HG03558 (cell line): ENCODE measurements around the gene RANBP6.
"Not testable (repeated sequence)": the region's sequence is repeated elsewhere in the genome, so short reads cannot be mapped to it uniquely, and the experiment has no call there.

Source experiments
- ATAC-seq: cut with Tn5 transposase; IDR thresholded peaks from one replicate; pipeline ENCODE4 v1.9.1; 2021; ENCODE audit warnings: moderate number of reproducible peaks; ENCODE audit not compliant: unreplicated experiment; ENCODE audit errors: extremely low read depth

RANBP6 gene

DNA sequence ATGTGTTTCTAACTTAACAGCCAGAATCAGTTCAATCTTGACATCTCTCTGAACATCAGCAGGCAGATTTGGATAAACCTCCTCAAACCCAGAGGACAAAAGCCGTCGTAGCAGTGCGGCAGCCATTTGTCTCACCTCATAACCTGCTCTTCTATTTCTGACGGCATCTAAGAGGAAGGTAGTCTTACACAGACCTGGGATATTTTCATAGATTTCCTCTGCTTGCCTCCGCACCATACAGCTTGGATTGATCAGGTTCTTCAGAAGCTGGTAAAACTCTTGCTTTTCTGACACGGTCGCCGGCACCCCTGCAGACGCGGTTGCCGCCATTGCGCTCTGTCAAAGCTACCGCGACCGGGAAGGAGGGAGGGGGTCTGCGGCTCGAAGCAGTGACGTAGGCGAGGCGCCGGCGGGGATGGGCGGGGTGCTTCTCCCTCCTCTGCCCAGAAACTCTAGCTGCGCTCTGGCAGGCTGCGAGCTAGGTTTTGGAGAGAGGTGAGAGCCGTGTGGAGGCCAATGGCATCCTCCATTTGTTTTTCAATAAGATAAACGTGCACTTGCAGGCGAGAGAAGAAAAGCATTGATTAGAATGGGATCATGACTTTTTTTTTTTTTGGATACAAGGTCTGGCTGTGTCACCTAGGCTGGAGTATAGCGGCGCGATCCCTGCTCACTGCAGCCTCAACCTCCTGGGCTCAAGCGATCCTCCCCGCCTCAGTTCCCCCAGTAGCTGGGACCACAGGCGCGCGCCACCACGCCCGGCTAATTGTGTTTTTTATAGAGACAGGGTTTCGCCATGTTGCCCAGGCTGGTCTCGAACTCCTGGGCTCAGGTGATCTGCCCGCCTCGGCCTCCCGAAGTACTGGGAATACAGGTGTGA, at the start of gene RANBP6:
RANBP6 (minus strand) TSS at position 347 of the 880 bp plus-strand sequence; CDS start at position 330, 17 bp downstream.
- peak; percentile 88 for ATAC-seq

DNA sequence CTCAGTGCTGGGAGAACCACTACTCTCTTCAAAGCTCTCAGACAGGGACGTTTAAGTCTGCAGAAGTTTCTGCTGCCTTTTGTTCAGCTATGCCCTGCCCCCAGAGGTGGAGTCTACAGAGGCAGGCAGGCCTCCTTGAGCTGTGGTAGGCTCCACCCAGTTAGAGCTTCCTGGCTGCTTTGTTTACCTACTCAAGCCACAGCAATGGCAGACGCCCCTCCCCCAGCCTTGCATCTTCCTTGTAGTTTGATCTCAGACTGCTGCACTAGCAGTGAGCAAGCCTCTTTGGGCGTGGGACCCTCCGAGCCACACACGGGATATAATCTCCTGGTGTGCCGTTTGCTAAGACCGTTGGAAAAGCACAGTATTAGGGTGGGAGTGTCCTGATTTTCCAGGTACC, 47.7 kb upstream of the RANBP6 start:
- ATAC-seq = not testable (repeated sequence)

DNA sequence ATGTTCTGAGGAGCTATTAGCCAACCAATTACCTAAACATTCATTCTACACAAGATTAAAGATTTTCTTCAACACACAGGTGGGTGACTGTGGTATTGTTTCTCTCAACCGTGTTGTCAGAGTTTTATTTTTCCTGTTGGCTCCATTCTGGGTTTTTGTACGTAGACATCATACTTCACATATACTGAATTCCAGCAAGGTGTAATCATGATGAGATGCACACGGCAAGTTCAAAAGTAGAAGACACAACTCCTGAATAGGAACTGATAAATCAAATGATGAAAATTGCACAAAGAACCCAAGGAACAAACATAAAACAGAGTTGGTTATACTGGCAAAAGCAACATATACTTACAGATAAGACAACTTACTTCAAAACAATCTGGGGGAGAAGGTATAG, 40.2 kb upstream of the RANBP6 start:
- no peak for ATAC-seq

DNA sequence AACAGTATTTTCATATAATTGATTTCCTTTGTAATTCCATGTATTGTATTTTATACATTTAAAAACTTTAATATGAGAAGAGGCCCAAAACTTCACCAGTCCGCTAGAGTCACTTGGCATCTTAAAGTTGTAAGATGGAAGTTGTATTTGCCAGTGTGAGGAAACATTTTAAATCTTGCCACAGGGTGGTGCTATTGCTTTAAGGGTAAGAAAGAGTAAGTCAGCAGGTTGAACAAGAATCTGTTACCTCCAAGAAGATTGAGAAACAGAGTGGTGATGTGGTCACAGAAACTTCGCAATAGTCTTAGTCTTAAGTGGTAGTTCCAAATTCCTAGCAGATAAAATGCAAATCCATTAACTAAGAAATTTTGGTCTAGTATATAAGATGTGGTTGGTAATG, 39.8 kb upstream of the RANBP6 start:
- no peak for ATAC-seq

DNA sequence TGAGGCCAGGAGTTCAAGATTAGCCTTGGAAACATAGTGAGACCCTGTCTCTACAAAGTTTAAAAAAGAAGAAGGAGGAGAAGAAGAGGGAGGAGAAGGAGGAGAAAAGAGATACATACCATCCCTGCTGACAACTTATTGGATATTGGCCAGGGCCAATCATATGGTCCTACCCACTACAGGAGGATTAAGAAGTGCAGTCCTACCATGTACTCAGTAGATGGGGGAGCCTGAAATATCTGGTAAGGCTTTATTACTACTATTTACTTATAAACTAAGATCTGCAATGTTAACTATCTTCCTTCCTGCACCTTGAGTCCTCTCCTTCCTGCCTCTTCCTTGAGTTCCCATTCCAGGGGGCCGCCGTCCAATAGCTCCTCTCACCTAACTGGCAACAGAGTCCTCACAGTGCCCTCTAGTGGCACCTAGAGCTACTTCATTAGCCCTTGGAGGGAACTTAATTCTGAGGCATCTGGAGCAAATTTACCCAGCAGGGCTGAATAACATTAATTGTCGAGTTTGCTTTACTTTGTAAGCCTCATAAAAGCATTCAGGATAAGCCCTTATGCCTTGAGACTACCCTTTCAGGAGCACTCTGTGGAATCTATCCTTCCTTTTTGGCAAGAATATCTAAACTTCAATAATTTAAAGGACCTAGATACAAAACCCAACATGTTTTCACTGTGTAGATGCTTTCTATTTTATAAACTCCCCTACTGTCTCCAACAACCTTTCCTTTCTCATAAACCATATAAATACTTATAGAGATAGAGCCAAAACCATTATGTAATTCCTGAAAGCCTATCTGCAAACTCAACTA, 39.1 kb upstream of the RANBP6 start:
- no peak for ATAC-seq

DNA sequence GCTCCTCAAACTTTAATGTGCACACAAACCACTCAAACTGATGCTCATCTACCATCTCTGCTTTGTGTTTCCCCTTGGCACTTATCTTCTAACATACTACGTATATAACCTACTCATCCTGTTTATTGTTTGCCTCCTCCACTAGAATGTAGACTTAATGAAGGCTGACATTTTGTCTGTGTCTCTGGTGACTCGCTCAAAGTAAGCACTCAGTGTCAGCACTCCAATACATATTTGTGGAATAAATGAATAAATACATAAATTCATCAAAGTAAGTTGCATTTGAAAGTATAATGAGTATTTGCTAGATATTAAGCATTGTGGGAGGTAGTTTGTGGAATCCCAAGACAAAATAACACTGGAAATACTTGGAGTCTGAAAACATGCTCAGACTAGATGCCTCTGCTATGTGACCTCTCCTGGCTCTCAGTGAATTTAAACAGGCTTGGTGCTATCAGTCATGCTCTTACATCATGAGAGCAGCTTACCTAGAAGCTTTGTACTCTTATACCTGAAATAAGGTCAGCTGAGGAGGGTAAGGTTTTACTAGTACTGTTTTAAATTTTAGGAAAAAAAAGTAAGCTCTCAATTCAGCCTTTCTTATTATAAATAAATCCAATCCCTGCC, 37.0 kb upstream of the RANBP6 start:
- no peak for ATAC-seq

DNA sequence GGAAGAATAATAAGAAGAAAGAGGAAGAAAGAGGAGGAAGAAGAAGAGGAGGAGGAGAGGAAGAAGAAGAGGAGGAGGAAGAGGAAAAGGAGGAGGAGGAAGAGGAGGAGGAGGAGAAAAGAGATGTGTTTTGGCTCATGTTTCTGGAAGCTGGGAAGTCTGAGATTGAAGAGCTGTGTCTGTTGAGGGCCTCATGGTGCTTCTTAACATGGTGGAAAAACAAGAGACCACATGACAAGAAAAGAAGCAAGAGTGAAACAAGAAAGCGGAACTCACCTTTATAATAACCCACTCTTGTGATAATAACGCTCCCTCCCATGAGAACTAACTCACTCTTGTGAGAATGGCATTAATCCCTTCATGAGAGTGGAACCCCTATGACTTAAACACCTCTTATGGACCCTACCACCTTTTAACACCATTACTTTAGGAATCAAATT, 36.1 kb upstream of the RANBP6 start:
- ATAC-seq = no peak

DNA sequence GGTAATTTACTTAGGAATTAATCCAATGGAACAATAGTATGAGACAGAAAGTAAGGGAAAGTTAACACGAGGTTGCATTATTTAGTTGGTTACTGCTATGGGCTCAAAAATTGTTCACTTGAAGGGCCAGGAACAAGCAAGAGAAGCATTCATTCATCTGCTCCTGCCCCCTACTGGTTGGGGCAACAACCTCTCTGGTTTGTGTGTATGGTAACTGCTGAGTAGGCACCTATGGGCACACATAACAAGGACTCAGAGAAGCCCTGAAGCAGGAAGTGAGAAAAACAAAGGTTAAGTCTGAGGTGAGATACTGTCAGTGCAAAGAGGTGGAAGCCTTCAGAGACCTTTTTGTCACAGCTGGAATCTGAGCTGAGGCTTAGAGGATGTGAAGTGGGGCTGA, 34.4 kb upstream of the RANBP6 start:
- peak; percentile 51 for ATAC-seq

DNA sequence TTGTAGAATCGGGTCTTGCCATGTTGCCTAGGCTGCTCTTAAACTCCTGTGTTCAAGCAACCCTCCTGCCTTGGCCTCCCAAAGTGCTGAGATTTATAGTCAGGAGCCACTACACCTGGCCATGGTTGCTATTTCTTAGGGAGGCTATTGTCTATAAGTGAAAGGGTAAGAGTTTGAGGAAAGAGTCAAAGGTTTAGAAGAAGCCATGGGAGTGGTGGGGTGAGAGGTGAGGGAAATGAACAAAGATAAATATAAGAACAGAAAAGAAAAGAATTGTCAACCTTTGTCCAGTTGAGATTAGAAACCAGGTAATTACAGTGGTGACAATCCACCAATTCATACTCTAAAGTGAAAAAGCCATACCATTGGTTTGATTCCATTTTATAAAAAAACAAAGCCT, 32.6 kb upstream of the RANBP6 start:
- no peak for ATAC-seq

DNA sequence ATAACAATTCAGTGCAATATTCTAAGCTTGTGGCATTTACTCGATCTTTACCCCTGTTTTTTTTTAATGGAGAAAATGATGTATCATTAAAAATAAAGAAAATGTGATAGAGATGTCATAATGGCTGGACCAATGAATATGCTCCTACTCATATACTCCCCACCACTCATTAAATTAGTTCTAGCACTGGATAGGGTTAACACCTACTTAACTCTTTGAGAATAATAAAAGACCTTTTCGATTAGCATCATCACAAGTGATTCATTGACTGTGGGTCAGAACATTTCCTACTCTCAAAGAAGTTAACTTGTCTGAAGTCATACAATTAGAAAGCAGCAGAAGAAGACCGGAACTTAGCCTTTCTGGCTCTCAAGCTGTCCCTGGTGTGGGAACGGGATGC, 31.6 kb upstream of the RANBP6 start:
- no peak for ATAC-seq

DNA sequence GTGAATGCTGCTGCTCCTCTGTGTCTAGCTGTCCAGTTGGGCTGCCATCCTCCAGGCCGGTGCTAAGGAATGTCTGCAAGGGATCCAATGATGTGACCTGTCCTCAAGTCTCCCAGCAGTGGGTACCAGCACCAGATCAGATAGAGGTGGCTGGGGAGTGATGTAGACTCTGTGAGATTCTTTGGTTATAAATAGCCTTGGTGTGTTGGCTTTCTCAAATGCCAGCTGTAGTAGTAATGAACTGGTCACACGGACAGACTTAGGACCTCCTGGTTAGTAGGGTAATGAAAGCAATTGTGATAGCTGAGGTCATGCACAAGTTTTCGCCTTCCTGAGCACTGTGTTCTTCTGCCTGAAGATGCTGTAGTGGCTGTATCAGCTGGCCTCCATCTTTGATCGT, 29.9 kb upstream of the RANBP6 start:
- no peak for ATAC-seq

DNA sequence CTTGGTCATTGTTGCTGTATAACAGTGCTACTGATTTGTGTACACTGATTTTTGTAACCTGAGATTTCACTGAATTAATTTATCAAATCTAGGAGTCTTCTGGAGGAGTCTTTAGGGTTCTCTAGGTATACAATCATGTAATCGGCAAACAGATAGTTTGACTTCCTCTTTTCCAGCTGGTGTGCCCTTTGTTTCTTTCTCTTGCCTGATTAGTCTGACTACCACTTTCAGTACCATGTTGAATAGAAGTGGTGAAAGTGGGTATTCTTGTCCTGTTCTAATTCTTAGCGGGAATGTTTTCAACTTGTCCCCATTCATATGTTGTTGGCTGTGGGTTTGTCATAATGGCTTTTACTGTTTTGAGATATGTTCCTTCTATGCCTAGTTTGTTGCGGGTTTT, 24.7 kb upstream of the RANBP6 start:
- ATAC-seq = no peak

DNA sequence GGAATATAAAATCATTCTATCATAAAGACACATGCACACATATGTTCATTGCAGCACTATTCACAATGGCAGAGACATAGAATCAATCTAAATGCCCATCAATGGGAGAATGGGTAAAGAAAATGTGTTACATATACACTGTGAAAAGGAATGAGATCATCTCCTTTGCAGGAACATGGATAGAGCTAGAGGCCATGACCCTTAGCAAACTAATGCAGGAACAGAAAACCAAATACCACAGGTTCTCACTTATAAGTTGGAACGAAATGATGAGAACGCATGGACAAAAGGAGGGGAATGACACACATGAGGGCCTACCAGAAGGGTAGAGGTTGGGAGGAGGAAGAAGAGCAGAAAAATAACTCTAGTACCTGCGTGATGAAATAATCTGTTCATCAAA, 21.0 kb upstream of the RANBP6 start:
- ATAC-seq = no peak

DNA sequence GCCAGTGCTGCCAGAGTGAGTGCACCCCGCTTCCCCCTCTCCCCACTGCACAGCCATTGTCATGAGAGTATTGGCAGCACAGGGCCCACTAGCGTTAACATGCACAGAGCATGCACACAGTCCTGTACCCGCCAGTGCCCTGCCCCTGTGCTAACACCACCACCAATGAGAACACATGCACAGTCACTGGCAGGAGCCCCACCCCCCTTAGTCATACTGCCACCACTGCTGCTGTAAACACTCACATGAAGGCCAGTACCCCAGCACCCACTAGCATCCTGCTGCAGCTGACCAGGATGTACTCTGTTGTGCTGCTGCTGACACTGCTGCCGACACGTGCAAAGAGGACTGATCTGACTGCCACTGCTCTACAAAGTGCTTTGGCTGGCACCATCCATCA, 19.5 kb upstream of the RANBP6 start:
- no peak for ATAC-seq

DNA sequence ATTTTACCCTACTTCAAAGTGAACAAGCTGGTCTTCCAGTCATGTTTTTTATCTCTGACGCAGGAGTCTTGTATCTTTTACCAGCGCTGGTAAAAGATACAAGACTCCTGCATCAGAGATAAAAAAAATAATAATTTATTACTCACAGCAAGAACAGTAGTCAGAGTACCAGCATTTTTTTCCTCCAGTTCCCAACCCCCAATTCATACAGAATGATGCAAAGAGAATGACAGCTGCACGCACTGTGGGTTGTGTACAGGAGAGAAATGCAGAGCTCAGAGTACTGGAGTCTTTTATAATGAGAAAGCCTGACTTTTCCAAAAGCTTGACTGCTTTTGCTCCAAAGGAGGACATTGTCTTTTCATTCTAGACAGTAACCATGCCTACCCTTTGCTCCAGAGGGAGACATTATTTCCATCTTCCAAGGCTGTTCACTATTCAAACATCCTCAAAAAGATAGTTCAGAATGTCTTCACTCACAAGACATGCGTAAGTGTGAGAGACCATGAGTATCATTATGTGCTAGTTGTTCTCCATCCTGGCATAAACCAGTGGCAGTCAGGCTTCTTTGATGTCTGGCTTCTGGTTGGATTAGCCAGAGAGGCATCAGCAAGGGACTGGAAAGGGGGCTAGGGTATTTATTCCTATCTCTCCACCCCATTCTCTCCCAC, 14.3 kb upstream of the RANBP6 start:
- ATAC-seq = no peak

DNA sequence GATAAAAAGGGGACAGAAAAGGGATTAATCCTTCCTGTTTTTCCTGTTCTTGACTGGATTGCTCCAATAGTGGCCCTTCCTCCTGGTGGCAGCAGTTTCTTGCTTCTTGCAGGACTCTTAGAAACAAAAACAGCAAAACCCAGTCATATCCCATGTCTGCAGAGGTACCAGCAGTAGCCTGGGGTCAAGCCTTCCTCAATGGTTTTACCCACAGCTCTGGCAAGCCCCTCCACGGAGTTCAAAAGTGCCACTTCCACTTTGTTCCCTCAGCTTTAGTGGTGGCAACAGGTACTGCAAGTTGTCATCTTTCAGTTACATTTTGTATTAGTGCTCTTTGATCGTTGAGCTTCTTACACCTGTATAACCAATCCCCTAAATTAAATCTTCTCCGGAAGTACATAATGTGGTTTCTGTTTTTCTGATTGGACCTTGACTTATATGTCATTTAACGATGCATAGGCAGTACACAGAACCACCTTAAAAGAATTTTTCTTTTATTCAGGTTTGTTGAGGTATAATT, 8.7 kb upstream of the RANBP6 start:
- no peak for ATAC-seq

DNA sequence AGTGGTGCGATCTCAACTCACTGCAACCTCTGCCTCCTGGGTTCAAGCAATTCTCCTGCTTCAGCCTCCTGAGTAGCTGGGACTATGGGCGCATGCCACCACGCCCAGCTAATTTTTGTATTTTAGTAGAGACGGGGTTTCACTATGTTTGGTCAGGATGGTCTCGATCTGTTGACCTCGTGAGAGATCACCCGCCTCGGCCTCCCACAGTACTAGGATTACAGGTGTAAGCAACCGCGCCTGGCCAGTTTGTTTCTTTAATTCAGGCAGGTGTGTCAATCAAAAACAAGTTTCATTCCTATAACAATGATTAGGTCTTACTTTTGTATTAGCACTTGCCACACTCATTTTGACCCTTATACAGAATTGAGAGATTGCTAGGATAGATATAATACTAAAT, 1.6 kb upstream of the RANBP6 start:
- not testable (repeated sequence) for ATAC-seq

DNA sequence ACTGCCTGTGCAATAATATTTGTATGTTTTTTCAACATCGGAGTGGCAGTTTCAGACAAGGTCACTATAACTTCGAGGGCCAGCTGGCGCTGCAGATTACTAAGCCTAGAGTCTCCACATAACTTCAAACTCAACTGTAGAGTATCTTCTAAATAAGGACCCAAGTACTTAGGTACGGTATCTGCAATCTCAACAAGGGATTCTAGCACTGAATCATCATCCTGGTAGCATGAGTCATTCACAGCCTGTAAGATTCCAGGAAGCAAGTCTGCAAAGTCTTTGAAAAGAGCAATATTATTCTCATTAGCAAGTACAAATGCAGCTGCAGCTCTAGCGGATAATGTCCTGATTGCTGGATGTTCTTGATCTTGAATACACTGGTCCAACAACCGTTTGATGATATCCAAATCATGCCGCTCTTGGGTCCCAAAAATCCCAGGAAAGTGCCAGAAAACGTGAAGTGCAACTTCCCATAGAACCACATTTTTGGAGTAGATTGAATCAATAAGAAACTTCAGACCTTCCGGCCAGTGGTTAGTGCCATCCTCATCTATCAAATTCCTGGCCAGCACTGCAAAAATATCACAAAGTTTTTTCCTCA, 654 bp downstream of the RANBP6 start:
- ATAC-seq = no peak

DNA sequence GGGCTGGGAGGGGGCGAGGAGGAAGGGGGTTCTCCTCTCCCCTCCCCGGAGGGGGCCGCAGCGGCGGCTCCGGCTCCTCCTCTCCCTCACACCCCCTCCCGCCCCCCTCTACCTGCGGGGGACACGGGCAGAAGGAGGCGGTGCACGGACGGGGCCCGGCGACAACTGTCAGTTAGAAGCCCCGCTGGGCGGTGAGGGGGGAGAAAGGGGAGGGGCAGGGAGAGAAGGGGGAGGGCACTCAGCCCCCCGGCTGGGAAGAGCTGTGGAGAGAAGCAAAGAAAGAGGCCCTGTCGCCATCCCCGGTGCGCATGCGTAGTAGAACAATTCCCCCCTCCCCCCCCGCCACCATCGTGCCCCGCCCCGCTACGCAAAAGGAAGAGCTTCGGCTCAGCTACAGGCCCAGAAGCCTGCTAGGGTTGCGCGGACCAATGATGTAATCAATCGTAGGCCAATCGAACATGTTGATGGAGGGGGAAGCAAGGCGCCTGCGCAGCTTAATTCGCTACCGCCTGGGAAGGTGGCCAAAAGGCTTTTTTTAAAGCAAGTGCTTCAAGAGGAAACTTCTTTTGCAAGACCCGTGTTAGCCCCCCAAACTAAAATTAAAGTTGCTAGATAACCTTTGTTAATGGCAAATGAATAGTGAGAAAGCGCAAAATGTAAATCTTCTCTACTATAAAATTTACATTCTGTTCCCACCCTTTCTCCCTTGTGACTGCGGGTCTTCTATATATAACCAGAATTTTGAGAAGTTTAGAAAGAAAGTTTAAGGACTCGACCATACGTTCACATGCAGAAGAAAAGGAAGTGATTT, 7.0 kb downstream of the RANBP6 start:
- ATAC-seq = peak; percentile 51
